GM12878 (cell line): ENCODE measurements around the gene NPIPA8. TPM values are rescaled to one million over a fixed set of nuclear protein-coding genes. Genes with fewer than 3 reads are reported as not detected.
"Not testable (repeated sequence)": the region's sequence is repeated elsewhere in the genome, so short reads cannot be mapped to it uniquely, and the experiment has no call there.

Source experiments
- ATAC-seq: fragments of 200-7000 bp; cut with Tn5 transposase; 3 replicates; pipeline ENCODE4 v1.9.1; 2020; ENCODE audit warnings: mild to moderate bottlenecking, moderate library complexity
- BruUV-seq: library from RNA; stranded (reverse); fragments of 400-500 nt; replicated peaks from 2 replicates; lab custom pipeline; 2021; lab: Mats Ljungman, UMichigan
- CTCF ChIA-PET: fragments of 300-600 bp; sonication (Branson Sonifier 250); formaldehyde crosslinking; extraction: SDS; loops from one replicate; lab custom pipeline; 2021; ENCODE audit warnings: inconsistent platforms; lab: Yijun Ruan, JAX
- POLR2A ChIA-PET: fragments of 350-600 bp; formaldehyde crosslinking; extraction: SDS; loops from one replicate; lab custom pipeline; 2021; ENCODE audit warnings: inconsistent platforms; lab: Charles Lee
- RAD21 ChIA-PET: fragments of 300-600 bp; sonication (Branson Sonifier 250); formaldehyde crosslinking; loops from one replicate; lab custom pipeline; 2023; ENCODE audit warnings: antibody characterized with exemption; ENCODE audit not compliant: unreplicated experiment; lab: Charles Lee
- SMC1A ChIA-PET: fragments of 300-600 bp; sonication (Branson Sonifier 250); formaldehyde crosslinking; loops from one replicate; lab custom pipeline; 2023; ENCODE audit not compliant: unreplicated experiment, uncharacterized antibody; lab: Charles Lee
- DNase-seq: peaks from one replicate; pipeline ENCODE4 v3.0.0-alpha.2; 2011; ENCODE audit warnings: low read depth, low spot score
- FAIRE-seq: peaks from 3 replicates; lab custom pipeline; 2011; peaks lifted over from hg19 to GRCh38; lab: Jason Lieb, UNC
- H2AFZ ChIP-seq: 2 replicates; pipeline ENCODE4 v1.6.0; 2011; ENCODE audit warnings: low read depth, low read length, control low read depth; ENCODE audit not compliant: control insufficient read depth
- H3K27ac ChIP-seq: 2 replicates; pipeline ENCODE4 v1.5.1; 2011; ENCODE audit warnings: control low read depth; ENCODE audit not compliant: control insufficient read depth, insufficient read depth
- H3K27me3 ChIP-seq, 2 experiments: replicated peaks in 1 of 2; 2 replicates each; pipeline versions ENCODE4 v1.6.0 to v1.6.1; 2011; ENCODE audit warnings: low read length in 1 of 2; ENCODE audit not compliant: control insufficient read depth in 2 of 2, insufficient read depth in 2 of 2
- H3K36me3 ChIP-seq, 2 experiments: 2 replicates each; pipeline ENCODE4 v1.5.1; 2011; ENCODE audit warnings: low read length in 1 of 2; ENCODE audit not compliant: control insufficient read depth in 2 of 2, insufficient read depth in 2 of 2
- H3K4me1 ChIP-seq: 2 replicates; pipeline ENCODE4 v1.6.1; 2011; ENCODE audit warnings: mild to moderate bottlenecking, low read length, moderate library complexity, mixed read lengths; ENCODE audit not compliant: control insufficient read depth, insufficient read depth
- H3K4me2 ChIP-seq: 2 replicates; pipeline ENCODE4 v1.6.0; 2011; ENCODE audit warnings: control low read depth; ENCODE audit not compliant: control insufficient read depth, insufficient read depth
- H3K4me3 ChIP-seq: fragments of 200-600 bp; sonication (generic); 2 replicates; pipeline ENCODE4 v1.5.1; 2016
- H3K79me2 ChIP-seq: 2 replicates; pipeline ENCODE4 v1.6.0; 2011; ENCODE audit warnings: low read length; ENCODE audit not compliant: control insufficient read depth, insufficient read depth
- H3K9ac ChIP-seq: 2 replicates; pipeline ENCODE4 v1.8.0; 2011; ENCODE audit warnings: low read length, control low read depth, mixed read lengths; ENCODE audit not compliant: control insufficient read depth, insufficient read depth
- H3K9me3 ChIP-seq: replicated peaks from 3 replicates; pipeline ENCODE4 v1.5.1; 2011; ENCODE audit warnings: mild to moderate bottlenecking, low read length; ENCODE audit not compliant: control insufficient read depth, insufficient read depth
- H4K20me1 ChIP-seq: 2 replicates; pipeline ENCODE4 v1.6.0; 2011; ENCODE audit not compliant: control insufficient read depth, insufficient read depth
- WGBS: methylation state at CpG from one replicate; pipeline ENCODE4 v1.1.6; 2016; ENCODE audit warnings: low lambda C conversion rate; ENCODE audit not compliant: insufficient replicate concordance, insufficient coverage; ENCODE audit errors: missing lambda C conversion rate; 5-methylcytosine and 5-hydroxymethylcytosine counted together
- in situ Hi-C: fragments of 300-500 bp; cut with MboI; formaldehyde crosslinking; loops from 9 replicates; pipeline ENCODE4 v1.14.3; 2018; ENCODE audit warnings: mixed read lengths
- intact Hi-C: fragments of 100-400 bp; cut with micrococcal nuclease; formaldehyde crosslinking; loops from one replicate; pipeline ENCODE4 v1.14.2; 2022; ENCODE audit not compliant: unreplicated experiment
- polyA plus RNA-seq, 11 experiments: library from polyadenylated mRNA; depleted of rRNA in 4 of 11; unstranded in 6 of 11; stranded (reverse) in 5 of 11; fragments of >200 nt; fragmentation: Nextera tagmentation in 4 of 11; fragmentation: Illumina TruSeq in 1 of 11; extraction: Ambion mirVana in 4 of 11; extraction: Trizol in 1 of 11; gene quantifications; 1 replicate in 1 of 11; 2 replicates in 10 of 11; pipeline versions ENCODE4 v1.2.1 to v1.2.3, GENCODE V29; 2011 to 2016; ENCODE audit warnings: inconsistent platforms in 2 of 11, missing spikeins in 2 of 11, low read depth in 1 of 11
- total RNA-seq, 4 experiments: library from RNA; depleted of rRNA in 3 of 4; stranded (reverse); fragments of >200 nt in 3 of 4; fragmentation: Illumina TruSeq in 1 of 4; extraction: Trizol in 1 of 4; gene quantifications; 2 replicates each; pipeline versions ENCODE4 v1.2.1 to v1.2.3, GENCODE V29; 2013 to 2021

NPIPA8 gene
- total and polyA plus RNA-seq, 10 of the 15 experiments (the other 5 are each of a cell fraction or from before 2014, with no cell fraction given) = 0.11 to 6.6 (median 2.5) TPM; not detected in 6

- RAD21 ChIA-PET, H3K9ac ChIP-seq, ATAC-seq, SMC1A ChIA-PET, FAIRE-seq, H3K27ac ChIP-seq, in situ Hi-C loops, BruUV-seq, POLR2A ChIA-PET, CTCF ChIA-PET, H3K27me3 ChIP-seq, H2AFZ ChIP-seq, H3K4me3 ChIP-seq, H3K4me1 ChIP-seq, intact Hi-C loops, H3K4me2 ChIP-seq, H3K79me2 ChIP-seq, DNase-seq, H3K36me3 ChIP-seq, H3K9me3 ChIP-seq, H4K20me1 ChIP-seq: not testable (repeated sequence)
- no CpG with 5 or more reads among the region's 6 CpGs for WGBS
Measured at GRCh38 chr16:18311811-18312210, 24.7 kb downstream of the NPIPA8 start.

- H3K9ac ChIP-seq, DNase-seq, H3K27me3 ChIP-seq, H2AFZ ChIP-seq, SMC1A ChIA-PET, in situ Hi-C loops, BruUV-seq, intact Hi-C loops, ATAC-seq, RAD21 ChIA-PET, H3K36me3 ChIP-seq, H3K4me1 ChIP-seq, H3K4me2 ChIP-seq, H3K4me3 ChIP-seq, CTCF ChIA-PET, POLR2A ChIA-PET, H3K27ac ChIP-seq, H4K20me1 ChIP-seq, H3K79me2 ChIP-seq, FAIRE-seq, H3K9me3 ChIP-seq: not testable (repeated sequence)
- no CpG with 5 or more reads among the region's 2 CpGs for whole genome bisulfite sequencing
Measured at GRCh38 chr16:18309159-18309558, 27.4 kb downstream of the NPIPA8 start.

- H3K4me2 ChIP-seq, H3K4me1 ChIP-seq, H2AFZ ChIP-seq, H3K9ac ChIP-seq, H3K9me3 ChIP-seq, FAIRE-seq, intact Hi-C loops, DNase-seq, RAD21 ChIA-PET, BruUV-seq, CTCF ChIA-PET, SMC1A ChIA-PET, H3K4me3 ChIP-seq, ATAC-seq, in situ Hi-C loops, H3K36me3 ChIP-seq, H3K27me3 ChIP-seq, H4K20me1 ChIP-seq, POLR2A ChIA-PET, H3K79me2 ChIP-seq, H3K27ac ChIP-seq: not testable (repeated sequence)
- WGBS = 0% methylated on average over 1 of the region's 3 CpGs
Measured at GRCh38 chr16:18307241-18307640, 29.3 kb downstream of the NPIPA8 start.

- H2AFZ ChIP-seq, RAD21 ChIA-PET, FAIRE-seq, H3K4me3 ChIP-seq, H3K79me2 ChIP-seq, BruUV-seq, POLR2A ChIA-PET, H3K4me1 ChIP-seq, SMC1A ChIA-PET, in situ Hi-C loops, H3K4me2 ChIP-seq, H4K20me1 ChIP-seq, DNase-seq, H3K36me3 ChIP-seq, intact Hi-C loops, H3K9me3 ChIP-seq, H3K27ac ChIP-seq, H3K27me3 ChIP-seq, CTCF ChIA-PET, H3K9ac ChIP-seq, ATAC-seq: not testable (repeated sequence)
- WGBS = 90% methylated on average over 1 of the region's 5 CpGs
Measured at GRCh38 chr16:18306066-18306465, 30.5 kb downstream of the NPIPA8 start.
